Erythroblast (primary cell): Measurements from ENCODE around the gene GSN.

Experiments
- DNase-seq, 2 experiments: peaks; one replicate each; lab custom pipeline; 2025; lab: John Stamatoyannopoulos, UW
- GATA1 ChIP-seq: IDR thresholded peaks from 2 replicates; pipeline ENCODE4 v1.6.1; 2011; ENCODE audit warnings: low read depth, mild to moderate bottlenecking, control low read depth, low read length, moderate library complexity
- POLR2A ChIP-seq: IDR thresholded peaks from 2 replicates; pipeline ENCODE4 v1.6.1; 2011; ENCODE audit warnings: mild to moderate bottlenecking, low read length

The GSN gene

GRCh38 chr9:121305269-121305994 lies 37.5 kb downstream of the GSN start:
- DNase-seq, result no peak
- TF ChIP-seq GATA1 (no peak), POLR2A (no peak)

GRCh38 chr9:121307976-121308375 lies 40.0 kb downstream of the GSN start:
- DNase-seq, result no peak
- TF ChIP-seq GATA1 (no peak), POLR2A (no peak)

- TF ChIP-seq GATA1, result no peak
- no peak for DNase-seq
Measured at GRCh38 chr9:121308765-121309164, 40.8 kb downstream of the GSN start.

- TF ChIP-seq GATA1 (no peak), POLR2A (no peak)
- no peak for DNase-seq
Measured at GRCh38 chr9:121309171-121309570, 41.2 kb downstream of the GSN start.

DNA sequence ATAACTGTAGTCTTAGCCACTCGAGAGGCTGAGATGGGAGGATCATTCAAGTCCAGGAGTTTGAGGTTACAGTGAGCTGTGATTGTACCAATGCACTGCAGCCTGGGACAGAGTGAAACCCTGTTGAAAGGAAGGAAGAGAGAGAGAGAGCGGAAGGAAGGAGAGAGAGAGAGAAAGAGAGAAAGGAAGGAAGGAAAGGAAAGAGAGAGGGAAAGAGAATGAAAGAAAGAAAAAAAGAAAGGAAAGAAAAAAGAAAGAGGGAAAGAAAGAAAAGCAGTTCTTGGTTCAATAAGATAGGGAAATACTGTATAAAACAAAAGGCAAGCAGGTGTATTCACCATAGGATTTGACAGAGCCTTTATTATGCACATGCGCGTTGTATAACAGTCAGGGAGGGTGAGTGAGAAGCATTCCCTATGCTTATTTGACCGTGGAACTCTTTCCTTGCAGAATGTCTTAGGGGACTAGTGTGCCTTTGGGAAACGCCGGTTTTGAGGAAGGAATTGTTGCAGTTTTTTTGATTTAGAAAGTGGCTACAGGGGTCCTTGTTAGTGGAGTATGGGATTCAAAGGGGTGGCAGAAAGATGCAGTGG lies 42.0 kb downstream of the GSN start:
- no peak for TF ChIP-seq POLR2A
- no peak for TF ChIP-seq GATA1
- no peak for DNase-seq

GRCh38 chr9:121310571-121310970 lies 42.6 kb downstream of the GSN start:
- no peak for DNase-seq
- TF ChIP-seq POLR2A (no peak), GATA1 (no peak)

DNA sequence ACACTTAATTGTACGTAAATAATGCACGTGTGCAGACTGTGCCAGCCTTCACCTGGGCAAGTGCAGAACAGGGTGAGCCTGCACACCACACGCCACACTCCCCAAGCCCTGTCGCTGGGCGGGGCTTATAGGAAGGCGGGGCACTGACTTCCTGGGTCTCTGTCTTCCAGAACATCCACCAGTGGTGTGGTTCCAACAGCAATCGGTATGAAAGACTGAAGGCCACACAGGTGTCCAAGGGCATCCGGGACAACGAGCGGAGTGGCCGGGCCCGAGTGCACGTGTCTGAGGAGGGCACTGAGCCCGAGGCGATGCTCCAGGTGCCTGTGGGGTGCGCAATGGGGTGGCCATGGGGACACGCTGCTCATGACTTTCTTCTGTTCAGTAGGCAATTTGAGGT lies 44.2 kb downstream of the GSN start:
- no peak for DNase-seq

DNA sequence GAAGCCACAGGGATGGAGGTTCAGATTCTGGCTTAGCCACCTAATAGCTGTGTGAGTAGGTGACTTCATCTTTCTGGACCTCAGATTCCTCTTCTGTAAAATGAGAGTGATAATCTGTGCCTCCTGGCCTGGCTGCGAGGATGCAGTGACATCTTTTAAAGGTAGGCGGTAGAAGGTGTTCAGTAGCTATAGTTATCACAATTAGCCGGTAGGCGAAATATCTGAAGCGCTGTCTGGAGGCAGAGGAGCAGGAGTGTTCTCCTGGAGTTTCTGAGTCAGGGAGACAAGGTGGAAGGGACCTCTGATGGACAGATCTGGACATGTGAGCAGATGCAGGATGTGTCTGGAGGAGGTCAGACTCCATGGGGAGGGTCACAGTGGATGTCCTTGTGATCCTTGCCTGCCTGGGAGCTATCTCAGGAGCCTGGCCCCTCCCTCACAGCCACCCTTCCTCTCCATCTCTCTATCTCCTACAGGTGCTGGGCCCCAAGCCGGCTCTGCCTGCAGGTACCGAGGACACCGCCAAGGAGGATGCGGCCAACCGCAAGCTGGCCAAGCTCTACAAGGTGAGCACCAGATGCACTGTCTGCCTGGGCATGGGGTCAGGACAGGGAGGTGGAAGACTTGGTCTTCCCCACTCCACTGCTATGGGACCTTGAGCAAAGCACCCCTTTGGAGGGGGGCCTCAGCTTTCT lies 45.6 kb downstream of the GSN start:
- no peak for DNase-seq

More for the DNA sequence above, 44.2 kb downstream of the GSN start:
- TF ChIP-seq GATA1 (no peak), POLR2A (no peak)

DNA sequence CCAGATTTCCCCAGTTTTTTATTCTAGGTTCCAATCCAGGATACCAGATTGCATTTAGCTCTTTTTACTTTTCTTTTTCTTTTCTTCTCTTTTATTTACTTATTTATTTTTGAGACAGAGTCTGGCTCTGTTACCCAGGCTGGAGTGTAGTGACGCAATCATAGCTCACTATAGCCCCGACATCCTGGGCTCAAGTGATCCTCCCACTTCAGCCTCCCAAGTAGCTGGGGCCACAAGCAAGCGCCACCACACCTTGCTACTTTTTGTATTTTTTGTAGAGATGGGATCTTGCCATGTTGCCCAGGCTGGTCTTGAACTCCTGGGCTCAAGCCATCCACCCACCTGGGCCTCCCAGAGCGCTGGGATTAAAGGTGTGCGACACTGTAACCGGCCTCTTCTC lies 48.4 kb downstream of the GSN start:
- no peak for TF ChIP-seq GATA1
- no peak for TF ChIP-seq POLR2A

More for the DNA sequence above, 45.6 kb downstream of the GSN start:
- TF ChIP-seq GATA1 (no peak), POLR2A (no peak)

GRCh38 chr9:121316852-121317373 lies 49.0 kb downstream of the GSN start:
- TF ChIP-seq GATA1 (no peak), POLR2A (no peak)
- DNase-seq, result no peak

More for the DNA sequence above, 48.4 kb downstream of the GSN start:
- no peak for DNase-seq

- TF ChIP-seq GATA1, result no peak
- no peak for DNase-seq
Measured at GRCh38 chr9:121317737-121318630, 50.0 kb downstream of the GSN start.

DNA sequence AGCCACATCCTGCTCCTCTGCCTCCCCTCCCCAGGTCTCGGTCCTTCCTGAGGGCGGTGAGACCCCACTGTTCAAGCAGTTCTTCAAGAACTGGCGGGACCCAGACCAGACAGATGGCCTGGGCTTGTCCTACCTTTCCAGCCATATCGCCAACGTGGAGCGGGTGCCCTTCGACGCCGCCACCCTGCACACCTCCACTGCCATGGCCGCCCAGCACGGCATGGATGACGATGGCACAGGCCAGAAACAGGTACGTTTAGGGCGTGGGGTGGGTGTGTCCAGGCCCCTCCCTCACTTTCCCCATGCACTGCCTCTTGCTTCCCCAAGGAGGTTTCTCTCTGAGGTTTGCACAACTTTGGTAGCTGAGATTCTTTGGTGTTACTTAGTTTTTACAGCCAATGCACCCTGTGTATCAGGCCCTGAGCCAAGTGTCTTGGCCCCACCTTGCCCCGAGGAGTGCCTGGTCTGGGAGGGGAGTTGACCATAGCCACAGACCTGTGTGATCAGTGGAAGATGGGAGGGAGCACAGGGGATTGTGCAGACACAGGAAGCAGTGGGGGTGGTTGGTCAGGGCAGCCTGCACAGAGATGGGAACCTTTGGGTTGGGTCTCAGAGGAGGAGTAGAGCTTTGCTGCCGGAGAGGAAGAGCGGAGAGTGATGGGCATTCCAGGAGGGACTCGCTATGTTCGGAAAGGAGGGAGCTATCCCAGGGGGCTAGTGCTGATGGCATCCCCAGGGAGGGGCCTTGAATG lies 50.8 kb downstream of the GSN start:
- DNase-seq, result no peak
- no peak for TF ChIP-seq GATA1
- no peak for TF ChIP-seq POLR2A
